A673 (cell line): ENCODE data around the gene MAP6. TPM values are rescaled to one million over a fixed set of nuclear protein-coding genes. Genes with fewer than 3 reads are reported as not detected.

Experiments
- BruUV-seq: library from RNA; stranded (reverse); fragments of 400-500 nt; replicated peaks from 2 replicates; lab custom pipeline; 2021; lab: Mats Ljungman, UMichigan
- CTCF ChIA-PET: fragments of 300-600 bp; sonication (Branson Sonifier 250); formaldehyde crosslinking; loops from one replicate; lab custom pipeline; 2022; ENCODE audit warnings: antibody characterized with exemption; lab: Charles Lee
- POLR2A ChIA-PET: fragments of 300-600 bp; sonication (Branson Sonifier 250); formaldehyde crosslinking; loops from one replicate; lab custom pipeline; 2022; ENCODE audit warnings: antibody characterized with exemption; ENCODE audit not compliant: low non-redundant PET; lab: Charles Lee
- DNase-seq: peaks from one replicate; pipeline ENCODE4 v3.0.0-alpha.2; 2015; ENCODE audit warnings: low spot score
- H3K27ac ChIP-seq: fragments of 200-600 bp; sonication (generic); 2 replicates; pipeline ENCODE4 v1.5.1; 2016; ENCODE audit warnings: mixed run types, low read depth, mild to moderate bottlenecking, mixed read lengths, antibody characterized with exemption, low read length; ENCODE audit not compliant: poor library complexity, severe bottlenecking
- H3K27me3 ChIP-seq: fragments of 200-600 bp; sonication (generic); replicated peaks from 2 replicates; pipeline ENCODE4 v1.6.1; 2017; ENCODE audit warnings: mixed run types, low read depth, mild to moderate bottlenecking, mixed read lengths, antibody characterized with exemption, low read length; ENCODE audit not compliant: insufficient read depth, poor library complexity
- H3K36me3 ChIP-seq: fragments of 200-600 bp; sonication (generic); 2 replicates; pipeline ENCODE4 v1.6.1; 2016; ENCODE audit warnings: mixed run types, mild to moderate bottlenecking, mixed read lengths, antibody characterized with exemption, low read length; ENCODE audit not compliant: insufficient read depth, poor library complexity, severe bottlenecking
- H3K4me1 ChIP-seq: fragments of 200-600 bp; sonication (generic); 2 replicates; pipeline ENCODE4 v1.6.1; 2017; ENCODE audit warnings: mixed run types, mild to moderate bottlenecking, mixed read lengths, antibody characterized with exemption, low read length; ENCODE audit not compliant: insufficient read depth, poor library complexity, severe bottlenecking
- H3K4me3 ChIP-seq: fragments of 200-600 bp; sonication (generic); 2 replicates; pipeline ENCODE4 v1.5.1; 2016; ENCODE audit warnings: low read depth, mixed run types, mild to moderate bottlenecking, mixed read lengths, low read length; ENCODE audit not compliant: poor library complexity, severe bottlenecking
- H3K9me3 ChIP-seq: fragments of 200-600 bp; sonication (generic); 2 replicates; pipeline ENCODE4 v1.6.1; 2016; ENCODE audit warnings: mixed run types, low read depth, mild to moderate bottlenecking, mixed read lengths, antibody characterized with exemption, low read length; ENCODE audit not compliant: poor library complexity, severe bottlenecking
- EZH2 ChIP-seq: fragments of 200-600 bp; sonication (generic); IDR thresholded peaks from 2 replicates; pipeline ENCODE4 v1.6.1; 2017; ENCODE audit warnings: borderline replicate concordance, low read depth, mild to moderate bottlenecking, mixed read lengths, antibody characterized with exemption, low read length; ENCODE audit not compliant: poor library complexity, severe bottlenecking
- intact Hi-C: fragments of 100-400 bp; cut with micrococcal nuclease; formaldehyde crosslinking; loops from one replicate; pipeline ENCODE4 v1.10.0; 2022; ENCODE audit not compliant: unreplicated experiment
- total RNA-seq: library from RNA; stranded (reverse); gene quantifications from 2 replicates; pipeline ENCODE4 v1.2.3, GENCODE V29; 2021
- TF ChIP-seq, protein P1 (sequence below): fragments of 300-800, 200-600 bp; sonication (generic); conservative IDR thresholded peaks from 2 replicates; pipeline ENCODE4 v1.5.1; 2017; ENCODE audit warnings: low read depth, mild to moderate bottlenecking, antibody characterized with exemption, low read length, moderate library complexity, mixed read lengths

The MAP6 gene
- total RNA-seq, 1 experiment from 2014 or later = not detected

DNA sequence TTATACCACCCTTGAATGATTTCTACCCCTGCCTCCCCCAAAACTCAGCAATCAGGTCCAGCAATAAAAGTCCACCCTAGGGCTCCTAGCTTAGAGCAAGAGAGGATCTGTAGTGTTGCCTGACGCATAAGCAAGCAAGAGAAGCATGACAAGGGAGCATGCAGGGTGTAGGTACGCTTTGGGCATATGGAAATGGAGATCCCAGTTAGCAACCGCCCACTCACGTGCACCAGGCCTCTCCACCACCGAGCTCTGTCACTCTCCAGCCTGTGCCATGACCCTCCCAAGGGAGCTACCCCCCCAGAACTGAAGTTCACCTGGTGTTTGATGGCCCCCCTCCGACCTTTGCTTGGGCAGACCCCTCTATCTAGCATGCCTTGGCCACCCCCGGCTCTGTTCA is 67.3 kb downstream of the MAP6 start:
- ChIA-PET CTCF (no interaction called here), POLR2A (interaction anchor here (0.6 kb wide), 1 partner anchor 40 kb away, joined by 4 read pairs; no protein-coding TSS in a partner anchor)
- H3K4me1 ChIP-seq = peaks cover 26% of the 10 kb centered on the region
- H3K4me3 ChIP-seq = no peak overlapping the region
- BruUV-seq = no TSS peak
- no peak for DNase-seq
- no peaks in the 10 kb centered on the region for H3K36me3 ChIP-seq
- intact Hi-C loops = no loop called here
- no peaks in the 10 kb centered on the region for H3K9me3 ChIP-seq
- H3K27me3 ChIP-seq = no peaks in the 10 kb centered on the region
- no peak overlapping the region for H3K27ac ChIP-seq
- TF ChIP-seq EZH2 = no peak
- TF ChIP-seq, protein P1, sequence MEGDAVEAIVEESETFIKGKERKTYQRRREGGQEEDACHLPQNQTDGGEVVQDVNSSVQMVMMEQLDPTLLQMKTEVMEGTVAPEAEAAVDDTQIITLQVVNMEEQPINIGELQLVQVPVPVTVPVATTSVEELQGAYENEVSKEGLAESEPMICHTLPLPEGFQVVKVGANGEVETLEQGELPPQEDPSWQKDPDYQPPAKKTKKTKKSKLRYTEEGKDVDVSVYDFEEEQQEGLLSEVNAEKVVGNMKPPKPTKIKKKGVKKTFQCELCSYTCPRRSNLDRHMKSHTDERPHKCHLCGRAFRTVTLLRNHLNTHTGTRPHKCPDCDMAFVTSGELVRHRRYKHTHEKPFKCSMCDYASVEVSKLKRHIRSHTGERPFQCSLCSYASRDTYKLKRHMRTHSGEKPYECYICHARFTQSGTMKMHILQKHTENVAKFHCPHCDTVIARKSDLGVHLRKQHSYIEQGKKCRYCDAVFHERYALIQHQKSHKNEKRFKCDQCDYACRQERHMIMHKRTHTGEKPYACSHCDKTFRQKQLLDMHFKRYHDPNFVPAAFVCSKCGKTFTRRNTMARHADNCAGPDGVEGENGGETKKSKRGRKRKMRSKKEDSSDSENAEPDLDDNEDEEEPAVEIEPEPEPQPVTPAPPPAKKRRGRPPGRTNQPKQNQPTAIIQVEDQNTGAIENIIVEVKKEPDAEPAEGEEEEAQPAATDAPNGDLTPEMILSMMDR = no peak

DNA sequence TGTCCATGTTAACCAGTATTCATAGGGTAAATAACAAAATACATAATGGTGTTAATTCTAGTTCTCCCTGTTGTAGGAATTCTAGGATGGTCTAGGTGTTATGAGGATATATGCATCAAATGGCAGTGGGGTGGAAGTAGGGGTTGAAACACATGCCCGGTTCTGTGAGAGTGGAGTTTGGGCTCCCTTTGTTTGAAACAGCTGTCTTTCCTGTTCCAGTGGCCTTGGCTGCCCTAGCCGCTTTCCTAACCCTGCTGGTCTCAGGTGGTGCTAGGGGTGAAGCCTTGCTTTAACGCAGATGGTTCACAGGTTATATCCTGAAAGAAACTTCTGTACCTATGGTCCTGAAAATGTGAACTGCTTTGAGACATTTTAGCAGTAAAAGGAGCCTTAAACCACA is 68.5 kb downstream of the MAP6 start:
- Histone ChIP-seq H3K27me3 (no peaks in the 10 kb centered on the region), H3K4me1 (peaks cover 26% of the 10 kb centered on the region), H3K27ac (no peak overlapping the region), H3K36me3 (no peaks in the 10 kb centered on the region), H3K4me3 (no peak overlapping the region), H3K9me3 (no peaks in the 10 kb centered on the region)
- DNase-seq = no peak
- ChIA-PET POLR2A (no interaction called here), CTCF (no interaction called here)
- no peak for TF ChIP-seq EZH2
- TF ChIP-seq, protein P1 = no peak
- no TSS peak for BruUV-seq
- intact Hi-C loops = no loop called here

DNA sequence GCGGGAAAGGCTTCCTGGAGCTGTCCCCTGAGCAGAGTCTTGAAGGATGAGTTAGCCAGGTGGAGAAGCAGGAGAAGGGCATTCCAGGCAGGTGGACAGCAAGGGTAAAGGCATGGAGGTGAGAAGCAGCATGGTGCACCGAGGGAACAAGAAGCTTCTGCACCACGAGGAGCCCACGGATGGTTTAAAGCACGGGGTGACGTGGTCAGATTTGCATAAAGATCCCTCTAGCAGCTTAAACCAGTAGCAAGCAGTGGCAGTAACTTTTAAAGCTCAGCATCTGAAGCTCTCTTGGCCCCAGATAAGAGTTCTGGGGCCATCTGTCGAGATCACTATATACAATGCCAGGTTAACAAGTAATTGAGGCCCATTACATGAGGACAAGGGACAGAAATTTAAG is 69.9 kb downstream of the MAP6 start:
- Histone ChIP-seq H3K27ac (no peak overlapping the region), H3K4me1 (peaks cover 17% of the 10 kb centered on the region), H3K27me3 (no peaks in the 10 kb centered on the region), H3K4me3 (no peak overlapping the region), H3K36me3 (no peaks in the 10 kb centered on the region), H3K9me3 (no peaks in the 10 kb centered on the region)
- no peak for TF ChIP-seq EZH2
- TF ChIP-seq, protein P1 = no peak
- POLR2A ChIA-PET = no interaction called here
- CTCF ChIA-PET = no interaction called here
- no peak for DNase-seq
- intact Hi-C loops = loop anchor here (5.0 to 10.0 kb wide), 2 partner anchors 68 to 106 kb away; partner anchors contain the start of gene MAP6
- BruUV-seq = no TSS peak
